Measurements from ENCODE around the gene MSH3. TPM values are rescaled to one million over a fixed set of nuclear protein-coding genes. Genes with fewer than 3 reads are reported as not detected.
"Not testable (repeated sequence)": the region's sequence is repeated elsewhere in the genome, so short reads cannot be mapped to it uniquely, and the experiment has no call there.

The MSH3 gene
- total RNA-seq, 1 experiment from 2014 or later: 12.9 TPM

- Histone ChIP-seq H3K27ac (no peak overlapping the region), H3K27me3 (replicated peaks) (no peaks in the 10 kb centered on the region), H3K9me3 (replicated peaks) (no peaks in the 10 kb centered on the region), H3K4me3 (no peak overlapping the region), H3K36me3 (no peaks in the 10 kb centered on the region), H3K4me1 (replicated peaks) (no peaks in the 10 kb centered on the region)
- no peak for DNase-seq (ENCODE audit: low read depth in 1 of 2, low spot score in 2 of 2)
These were observed 150.6 kb downstream of the MSH3 start for GRCh38 chr5:80805038-80805437.

GRCh38 chr5:80806929-80807328 is 152.5 kb downstream of the MSH3 start:
- no peak overlapping the region for H3K27ac ChIP-seq
- H3K27me3 ChIP-seq (replicated peaks): no peaks in the 10 kb centered on the region
- H3K9me3 ChIP-seq (replicated peaks): no peaks in the 10 kb centered on the region
- no peak overlapping the region for H3K4me3 ChIP-seq
- H3K4me1 ChIP-seq (replicated peaks): no peaks in the 10 kb centered on the region
- no peak for DNase-seq (ENCODE audit: low read depth in 1 of 2, low spot score in 2 of 2)
- no peaks in the 10 kb centered on the region for H3K36me3 ChIP-seq

GRCh38 chr5:80809451-80809850 is 155.0 kb downstream of the MSH3 start:
- no peaks in the 10 kb centered on the region for H3K9me3 ChIP-seq (replicated peaks)
- DNase-seq (ENCODE audit: low read depth in 1 of 2, low spot score in 2 of 2): no peak

GRCh38 chr5:80810425-80810824 is 156.0 kb downstream of the MSH3 start:
- DNase-seq (ENCODE audit: low read depth in 1 of 2, low spot score in 2 of 2): no peak
- Histone ChIP-seq H3K27me3 (replicated peaks) (no peaks in the 10 kb centered on the region), H3K4me1 (replicated peaks) (no peaks in the 10 kb centered on the region), H3K27ac (no peak overlapping the region), H3K36me3 (peaks cover 7% of the 10 kb centered on the region; the same call in 1 of the 2 replicates), H3K4me3 (no peak overlapping the region), H3K9me3 (replicated peaks) (no peaks in the 10 kb centered on the region)

More at GRCh38 chr5:80809451-80809850, 155.0 kb downstream of the MSH3 start:
- H3K36me3 ChIP-seq: peaks cover 2% of the 10 kb centered on the region; the same call in 1 of the 2 replicates
- no peaks in the 10 kb centered on the region for H3K27me3 ChIP-seq (replicated peaks)
- H3K4me1 ChIP-seq (replicated peaks): no peaks in the 10 kb centered on the region
- H3K4me3 ChIP-seq: no peak overlapping the region
- H3K27ac ChIP-seq: no peak overlapping the region

GRCh38 chr5:80816590-80816989 is 162.1 kb downstream of the MSH3 start:
- H3K4me1 ChIP-seq (replicated peaks): no peaks in the 10 kb centered on the region
- no peaks in the 10 kb centered on the region for H3K9me3 ChIP-seq (replicated peaks)
- DNase-seq (ENCODE audit: low read depth in 1 of 2, low spot score in 2 of 2): no peak
- no peak overlapping the region for H3K4me3 ChIP-seq
- H3K36me3 ChIP-seq: peaks cover 18% of the 10 kb centered on the region
- no peak overlapping the region for H3K27ac ChIP-seq
- H3K27me3 ChIP-seq (replicated peaks): no peaks in the 10 kb centered on the region

GRCh38 chr5:80820685-80821084 is 166.2 kb downstream of the MSH3 start:
- no peak overlapping the region for H3K27ac ChIP-seq
- no peak overlapping the region for H3K4me3 ChIP-seq
- peaks cover 13% of the 10 kb centered on the region for H3K36me3 ChIP-seq
- DNase-seq (ENCODE audit: low read depth in 1 of 2, low spot score in 2 of 2): no peak
- no peaks in the 10 kb centered on the region for H3K4me1 ChIP-seq (replicated peaks)
- H3K27me3 ChIP-seq (replicated peaks): no peaks in the 10 kb centered on the region
- no peaks in the 10 kb centered on the region for H3K9me3 ChIP-seq (replicated peaks)

GRCh38 chr5:80822640-80823039 is 168.2 kb downstream of the MSH3 start:
- Histone ChIP-seq H3K27me3 (replicated peaks) (no peaks in the 10 kb centered on the region), H3K36me3 (peaks cover 6% of the 10 kb centered on the region; the same call in 1 of the 2 replicates), H3K9me3 (replicated peaks) (no peaks in the 10 kb centered on the region), H3K27ac (no peak overlapping the region), H3K4me3 (no peak overlapping the region), H3K4me1 (replicated peaks) (no peaks in the 10 kb centered on the region)
- DNase-seq (ENCODE audit: low read depth in 1 of 2, low spot score in 2 of 2): no peak

- H3K4me1 ChIP-seq (replicated peaks); H3K27ac ChIP-seq; H3K36me3 ChIP-seq; H3K27me3 ChIP-seq (replicated peaks); H3K4me3 ChIP-seq; H3K9me3 ChIP-seq (replicated peaks); DNase-seq (ENCODE audit: low read depth in 1 of 2, low spot score in 2 of 2): not testable (repeated sequence)
These were observed 169.7 kb downstream of the MSH3 start for GRCh38 chr5:80824159-80824558.

- Histone ChIP-seq H3K4me3 (no peak overlapping the region), H3K27ac (no peak overlapping the region), H3K4me1 (replicated peaks) (no peaks in the 10 kb centered on the region), H3K9me3 (replicated peaks) (0 out of 2 replicates have a peak, but pooled peaks cover 5% of the 10 kb centered on the region), H3K36me3 (peaks cover 3% of the 10 kb centered on the region; the same call in 1 of the 2 replicates), H3K27me3 (replicated peaks) (no peaks in the 10 kb centered on the region)
- DNase-seq (ENCODE audit: low read depth in 1 of 2, low spot score in 2 of 2): no peak
These were observed 171.5 kb downstream of the MSH3 start for GRCh38 chr5:80825786-80826460.

- no peak overlapping the region for H3K27ac ChIP-seq
- H3K4me3 ChIP-seq: no peak overlapping the region
- no peaks in the 10 kb centered on the region for H3K36me3 ChIP-seq
- no peaks in the 10 kb centered on the region for H3K4me1 ChIP-seq (replicated peaks)
- no peaks in the 10 kb centered on the region for H3K27me3 ChIP-seq (replicated peaks)
- no peaks in the 10 kb centered on the region for H3K9me3 ChIP-seq (replicated peaks)
- no peak for DNase-seq (ENCODE audit: low read depth in 1 of 2, low spot score in 2 of 2)
These were observed 180.3 kb downstream of the MSH3 start for GRCh38 chr5:80834710-80835109.

- H3K36me3 ChIP-seq: no peaks in the 10 kb centered on the region
These were observed 180.7 kb downstream of the MSH3 start for GRCh38 chr5:80835128-80835527.

GRCh38 chr5:80837679-80838078 is 183.2 kb downstream of the MSH3 start:
- Histone ChIP-seq H3K36me3 (no peaks in the 10 kb centered on the region), H3K4me3 (no peak overlapping the region)

More at GRCh38 chr5:80835128-80835527, 180.7 kb downstream of the MSH3 start:
- Histone ChIP-seq H3K9me3 (replicated peaks) (no peaks in the 10 kb centered on the region), H3K27me3 (replicated peaks) (no peaks in the 10 kb centered on the region), H3K4me1 (replicated peaks) (no peaks in the 10 kb centered on the region), H3K4me3 (no peak overlapping the region), H3K27ac (no peak overlapping the region)
- no peak for DNase-seq (ENCODE audit: low read depth in 1 of 2, low spot score in 2 of 2)

GRCh38 chr5:80841026-80841797 is 186.8 kb downstream of the MSH3 start:
- not testable (repeated sequence) for H3K9me3 ChIP-seq (replicated peaks); H3K27ac ChIP-seq; H3K4me1 ChIP-seq (replicated peaks); H3K36me3 ChIP-seq; DNase-seq (ENCODE audit: low read depth in 1 of 2, low spot score in 2 of 2); H3K4me3 ChIP-seq; H3K27me3 ChIP-seq (replicated peaks)

More at GRCh38 chr5:80837679-80838078, 183.2 kb downstream of the MSH3 start:
- Histone ChIP-seq H3K4me1 (replicated peaks) (no peaks in the 10 kb centered on the region), H3K27me3 (replicated peaks) (no peaks in the 10 kb centered on the region), H3K9me3 (replicated peaks) (no peaks in the 10 kb centered on the region), H3K27ac (no peak overlapping the region)
- DNase-seq (ENCODE audit: low read depth in 1 of 2, low spot score in 2 of 2): no peak

- not testable (repeated sequence) for H3K4me3 ChIP-seq; H3K27ac ChIP-seq; H3K27me3 ChIP-seq (replicated peaks); H3K4me1 ChIP-seq (replicated peaks); H3K36me3 ChIP-seq; H3K9me3 ChIP-seq (replicated peaks); DNase-seq (ENCODE audit: low read depth in 1 of 2, low spot score in 2 of 2)
These were observed 192.0 kb downstream of the MSH3 start for GRCh38 chr5:80846422-80846821.

Measured in SJSA1 (cell line).